HG03103 (cell line): ENCODE measurements around the gene FOXJ3.
"Not testable (repeated sequence)": the region's sequence is repeated elsewhere in the genome, so short reads cannot be mapped to it uniquely, and the experiment has no call there.

Experiments
- ATAC-seq: cut with Tn5 transposase; IDR thresholded peaks from one replicate; pipeline ENCODE4 v1.9.1; 2021; ENCODE audit warnings: low read depth; ENCODE audit not compliant: unreplicated experiment

FOXJ3 gene

GRCh38 chr1:42259059-42259738 lies 75.8 kb downstream of the FOXJ3 start:
- no peak for ATAC-seq

- no peak for ATAC-seq
Measured at GRCh38 chr1:42258218-42258617, 76.8 kb downstream of the FOXJ3 start.

GRCh38 chr1:42251042-42251441 lies 84.0 kb downstream of the FOXJ3 start:
- ATAC-seq, result no peak

GRCh38 chr1:42250164-42250563 lies 84.9 kb downstream of the FOXJ3 start:
- ATAC-seq, result no peak

GRCh38 chr1:42240966-42241755 lies 93.9 kb downstream of the FOXJ3 start:
- no peak for ATAC-seq

- no peak for ATAC-seq
Measured at GRCh38 chr1:42239555-42239954, 95.5 kb downstream of the FOXJ3 start.

GRCh38 chr1:42239041-42239440 lies 96.0 kb downstream of the FOXJ3 start:
- no peak for ATAC-seq

GRCh38 chr1:42231253-42231652 lies 103.8 kb downstream of the FOXJ3 start:
- no peak for ATAC-seq

- ATAC-seq, result no peak
Measured at GRCh38 chr1:42228938-42229337, 106.1 kb downstream of the FOXJ3 start.

GRCh38 chr1:42223036-42223435 lies 112.0 kb downstream of the FOXJ3 start:
- no peak for ATAC-seq

- no peak for ATAC-seq
Measured at GRCh38 chr1:42221952-42222606, 113.0 kb downstream of the FOXJ3 start.

- ATAC-seq, result no peak
Measured at GRCh38 chr1:42221456-42221855, 113.6 kb downstream of the FOXJ3 start.

- no peak for ATAC-seq
Measured at GRCh38 chr1:42219627-42220026, 115.4 kb downstream of the FOXJ3 start.

GRCh38 chr1:42214447-42214871 lies 120.6 kb downstream of the FOXJ3 start:
- ATAC-seq, result no peak

GRCh38 chr1:42211224-42211623 lies 123.8 kb downstream of the FOXJ3 start:
- ATAC-seq, result no peak

- ATAC-seq, result no peak
Measured at GRCh38 chr1:42210421-42211133, 124.5 kb downstream of the FOXJ3 start.

- no peak for ATAC-seq
Measured at GRCh38 chr1:42209526-42210251, 125.3 kb downstream of the FOXJ3 start.

GRCh38 chr1:42206930-42207329 lies 128.1 kb downstream of the FOXJ3 start:
- ATAC-seq, result not testable (repeated sequence)

GRCh38 chr1:42206164-42206563 lies 128.9 kb downstream of the FOXJ3 start:
- ATAC-seq, result no peak

- ATAC-seq, result no peak
Measured at GRCh38 chr1:42201986-42202385, 133.0 kb downstream of the FOXJ3 start.
